Neural progenitor cell (in vitro differentiated cells): ENCODE measurements around the gene TRAPPC4.

ENCODE experiments used
- EZH2 ChIP-seq: fragments of 200-600 bp; sonication (generic); IDR thresholded peaks from 2 replicates; pipeline ENCODE4 v1.6.1; 2017; ENCODE audit warnings: antibody characterized with exemption, mild to moderate bottlenecking, moderate library complexity
- EZH2phosphoT487 ChIP-seq: fragments of 200-600 bp; sonication (generic); IDR thresholded peaks from 2 replicates; pipeline ENCODE4 v1.6.1; 2017; ENCODE audit warnings: antibody characterized with exemption
- TF ChIP-seq, protein P1 (sequence below): fragments of 200-600 bp; sonication (generic); IDR thresholded peaks from 2 replicates; pipeline ENCODE4 v1.5.1; 2017; ENCODE audit warnings: antibody characterized with exemption, mild to moderate bottlenecking

GRCh38 chr11:119051440-119052162 is 33.0 kb downstream of the TRAPPC4 start:
- no peak for TF ChIP-seq EZH2
- TF ChIP-seq, protein P1, sequence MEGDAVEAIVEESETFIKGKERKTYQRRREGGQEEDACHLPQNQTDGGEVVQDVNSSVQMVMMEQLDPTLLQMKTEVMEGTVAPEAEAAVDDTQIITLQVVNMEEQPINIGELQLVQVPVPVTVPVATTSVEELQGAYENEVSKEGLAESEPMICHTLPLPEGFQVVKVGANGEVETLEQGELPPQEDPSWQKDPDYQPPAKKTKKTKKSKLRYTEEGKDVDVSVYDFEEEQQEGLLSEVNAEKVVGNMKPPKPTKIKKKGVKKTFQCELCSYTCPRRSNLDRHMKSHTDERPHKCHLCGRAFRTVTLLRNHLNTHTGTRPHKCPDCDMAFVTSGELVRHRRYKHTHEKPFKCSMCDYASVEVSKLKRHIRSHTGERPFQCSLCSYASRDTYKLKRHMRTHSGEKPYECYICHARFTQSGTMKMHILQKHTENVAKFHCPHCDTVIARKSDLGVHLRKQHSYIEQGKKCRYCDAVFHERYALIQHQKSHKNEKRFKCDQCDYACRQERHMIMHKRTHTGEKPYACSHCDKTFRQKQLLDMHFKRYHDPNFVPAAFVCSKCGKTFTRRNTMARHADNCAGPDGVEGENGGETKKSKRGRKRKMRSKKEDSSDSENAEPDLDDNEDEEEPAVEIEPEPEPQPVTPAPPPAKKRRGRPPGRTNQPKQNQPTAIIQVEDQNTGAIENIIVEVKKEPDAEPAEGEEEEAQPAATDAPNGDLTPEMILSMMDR = no peak
- no peak for TF ChIP-seq EZH2phosphoT487
